DOHH2 (cell line): Measurements from ENCODE around the gene NDUFAF3.

Experiments
- H3F3A ChIP-seq: fragments of 200-600 bp; sonication (generic), shearing (Covaris generic); 2 replicates; pipeline ENCODE4 v1.6.0; 2016; ENCODE audit warnings: antibody characterized with exemption, mild to moderate bottlenecking; ENCODE audit not compliant: control insufficient read depth, insufficient read depth
- H3K27ac ChIP-seq: fragments of 200-600 bp; sonication (generic); 2 replicates; pipeline ENCODE4 v1.5.1; 2014; ENCODE audit warnings: low read depth, mild to moderate bottlenecking, low read length, moderate library complexity
- H3K27me3 ChIP-seq: fragments of 200-600 bp; sonication (generic); 2 replicates; pipeline ENCODE4 v1.6.1; 2014; ENCODE audit warnings: mild to moderate bottlenecking, low read length, mixed read lengths; ENCODE audit not compliant: control insufficient read depth
- H3K36me3 ChIP-seq: fragments of 200-600 bp; sonication (generic); 2 replicates; pipeline ENCODE4 v1.6.1; 2014; ENCODE audit warnings: mild to moderate bottlenecking, low read length, moderate library complexity, mixed read lengths; ENCODE audit not compliant: control insufficient read depth
- H3K4me1 ChIP-seq: fragments of 200-600 bp; sonication (generic); 2 replicates; pipeline ENCODE4 v1.6.1; 2014; ENCODE audit warnings: mild to moderate bottlenecking, low read length, mixed read lengths; ENCODE audit not compliant: control insufficient read depth
- H3K4me2 ChIP-seq: fragments of 200-600 bp; sonication (generic); 2 replicates; pipeline ENCODE4 v1.6.0; 2014; ENCODE audit warnings: mild to moderate bottlenecking, low read length, moderate library complexity
- H3K4me3 ChIP-seq: fragments of 200-600 bp; sonication (generic); 2 replicates; pipeline ENCODE4 v1.5.1; 2014; ENCODE audit warnings: mild to moderate bottlenecking, low read length, mixed read lengths
- H3K79me2 ChIP-seq: fragments of 200-600 bp; sonication (generic); 2 replicates; pipeline ENCODE4 v1.6.1; 2014; ENCODE audit warnings: mild to moderate bottlenecking, low read length, mixed read lengths; ENCODE audit not compliant: control insufficient read depth
- H3K9me2 ChIP-seq: fragments of 200-600 bp; sonication (generic); replicated peaks from 2 replicates; pipeline ENCODE4 v1.6.1; 2014; ENCODE audit warnings: mild to moderate bottlenecking, low read length, mixed read lengths; ENCODE audit not compliant: control insufficient read depth
- H3K9me3 ChIP-seq: fragments of 200-600 bp; sonication (generic); 2 replicates; pipeline ENCODE4 v1.6.1; 2014; ENCODE audit warnings: antibody characterized with exemption, low read length, mixed read lengths; ENCODE audit not compliant: control insufficient read depth, insufficient read depth
- H4K20me1 ChIP-seq: fragments of 200-600 bp; sonication (generic); 2 replicates; pipeline ENCODE4 v1.6.0; 2014; ENCODE audit warnings: low read depth, mild to moderate bottlenecking, antibody characterized with exemption, low read length, moderate library complexity; ENCODE audit not compliant: control insufficient read depth, insufficient read depth
- EZH2phosphoT487 ChIP-seq: fragments of 200-600 bp; sonication (generic); IDR thresholded peaks from 2 replicates; pipeline ENCODE4 v1.6.1; 2017; ENCODE audit warnings: borderline replicate concordance, mild to moderate bottlenecking, antibody characterized with exemption, low read length, moderate library complexity, mixed read lengths
- TF ChIP-seq, protein P1 (sequence below): fragments of 200-600 bp; sonication (generic); IDR thresholded peaks from one replicate; pipeline ENCODE4 v1.5.1; 2014; ENCODE audit warnings: antibody characterized with exemption, mild to moderate bottlenecking, low read depth, low read length; ENCODE audit not compliant: poor library complexity, severe bottlenecking

Gene NDUFAF3

GRCh38 chr3:48997102-48997635 lies 24.8 kb upstream of the NDUFAF3 start:
- Histone ChIP-seq H3K9me3 (no peaks in the 10 kb centered on the region), H3K27ac (no peak overlapping the region), H3K4me2 (no peak overlapping the region), H3K4me3 (no peak overlapping the region), H3F3A (no peaks in the 10 kb centered on the region; the same call in 1 of the 2 replicates), H3K9me2 (no peaks in the 10 kb centered on the region), H4K20me1 (no peaks in the 10 kb centered on the region), H3K79me2 (peaks cover 6% of the 10 kb centered on the region), H3K27me3 (no peaks in the 10 kb centered on the region), H3K4me1 (no peaks in the 10 kb centered on the region), H3K36me3 (peaks cover 7% of the 10 kb centered on the region; the same call in 1 of the 2 replicates)
- TF ChIP-seq EZH2phosphoT487, result no peak
- TF ChIP-seq, protein P1, sequence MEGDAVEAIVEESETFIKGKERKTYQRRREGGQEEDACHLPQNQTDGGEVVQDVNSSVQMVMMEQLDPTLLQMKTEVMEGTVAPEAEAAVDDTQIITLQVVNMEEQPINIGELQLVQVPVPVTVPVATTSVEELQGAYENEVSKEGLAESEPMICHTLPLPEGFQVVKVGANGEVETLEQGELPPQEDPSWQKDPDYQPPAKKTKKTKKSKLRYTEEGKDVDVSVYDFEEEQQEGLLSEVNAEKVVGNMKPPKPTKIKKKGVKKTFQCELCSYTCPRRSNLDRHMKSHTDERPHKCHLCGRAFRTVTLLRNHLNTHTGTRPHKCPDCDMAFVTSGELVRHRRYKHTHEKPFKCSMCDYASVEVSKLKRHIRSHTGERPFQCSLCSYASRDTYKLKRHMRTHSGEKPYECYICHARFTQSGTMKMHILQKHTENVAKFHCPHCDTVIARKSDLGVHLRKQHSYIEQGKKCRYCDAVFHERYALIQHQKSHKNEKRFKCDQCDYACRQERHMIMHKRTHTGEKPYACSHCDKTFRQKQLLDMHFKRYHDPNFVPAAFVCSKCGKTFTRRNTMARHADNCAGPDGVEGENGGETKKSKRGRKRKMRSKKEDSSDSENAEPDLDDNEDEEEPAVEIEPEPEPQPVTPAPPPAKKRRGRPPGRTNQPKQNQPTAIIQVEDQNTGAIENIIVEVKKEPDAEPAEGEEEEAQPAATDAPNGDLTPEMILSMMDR, result no peak

DNA sequence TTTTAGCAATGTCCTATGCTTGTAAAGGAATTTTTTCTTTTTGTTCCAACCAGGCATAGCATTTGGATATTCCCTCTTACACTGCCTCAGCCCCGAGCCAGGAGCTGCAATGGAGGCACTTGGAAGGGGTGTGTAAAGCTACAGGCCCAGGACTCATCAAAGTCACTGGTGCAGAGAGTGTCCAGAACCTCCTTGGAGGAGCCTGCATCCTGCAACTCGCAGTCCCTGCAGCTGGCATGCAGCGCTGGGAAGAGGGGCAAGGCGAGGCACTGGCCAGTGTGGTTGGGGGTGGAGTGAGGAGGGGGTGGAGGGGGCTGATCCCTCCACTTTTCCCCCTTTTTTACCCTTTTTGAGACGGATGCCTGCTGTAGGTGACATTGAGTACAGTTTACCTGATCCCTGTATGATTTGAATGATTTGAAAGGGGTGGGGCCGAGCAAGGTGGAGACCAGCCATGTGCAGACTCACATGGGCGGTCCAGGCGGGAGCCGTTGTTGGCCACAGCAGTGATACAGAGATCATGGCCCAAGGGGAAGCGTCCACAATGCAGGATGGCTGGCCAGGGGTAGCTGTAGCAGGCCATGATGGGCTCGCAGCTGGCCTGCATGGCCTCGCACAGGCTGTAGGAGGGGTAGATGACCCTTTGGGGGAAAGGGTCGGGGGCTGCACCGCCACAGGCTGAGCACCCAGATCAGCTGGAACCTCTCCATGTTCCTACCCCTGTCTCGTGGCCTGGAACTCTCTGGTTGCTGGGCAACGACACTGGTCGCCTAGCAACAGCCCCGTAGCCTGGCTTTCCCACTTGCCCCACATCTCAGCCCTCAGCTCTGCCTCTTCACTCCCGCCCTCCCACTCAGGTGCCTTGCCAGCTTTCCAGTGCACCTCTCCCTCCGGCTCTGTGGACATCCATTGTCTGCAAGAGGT lies 23.9 kb upstream of the NDUFAF3 start:
- Histone ChIP-seq H3K36me3 (peaks cover 7% of the 10 kb centered on the region; the same call in 1 of the 2 replicates), H3K9me2 (no peaks in the 10 kb centered on the region), H3K79me2 (peaks cover 6% of the 10 kb centered on the region), H4K20me1 (no peaks in the 10 kb centered on the region), H3K27ac (no peak overlapping the region), H3K27me3 (no peaks in the 10 kb centered on the region), H3K4me3 (no peak overlapping the region), H3K4me1 (no peaks in the 10 kb centered on the region), H3F3A (no peaks in the 10 kb centered on the region; the same call in 1 of the 2 replicates), H3K9me3 (no peaks in the 10 kb centered on the region), H3K4me2 (no peak overlapping the region)
- TF ChIP-seq, protein P1, result no peak
- TF ChIP-seq EZH2phosphoT487, result no peak

DNA sequence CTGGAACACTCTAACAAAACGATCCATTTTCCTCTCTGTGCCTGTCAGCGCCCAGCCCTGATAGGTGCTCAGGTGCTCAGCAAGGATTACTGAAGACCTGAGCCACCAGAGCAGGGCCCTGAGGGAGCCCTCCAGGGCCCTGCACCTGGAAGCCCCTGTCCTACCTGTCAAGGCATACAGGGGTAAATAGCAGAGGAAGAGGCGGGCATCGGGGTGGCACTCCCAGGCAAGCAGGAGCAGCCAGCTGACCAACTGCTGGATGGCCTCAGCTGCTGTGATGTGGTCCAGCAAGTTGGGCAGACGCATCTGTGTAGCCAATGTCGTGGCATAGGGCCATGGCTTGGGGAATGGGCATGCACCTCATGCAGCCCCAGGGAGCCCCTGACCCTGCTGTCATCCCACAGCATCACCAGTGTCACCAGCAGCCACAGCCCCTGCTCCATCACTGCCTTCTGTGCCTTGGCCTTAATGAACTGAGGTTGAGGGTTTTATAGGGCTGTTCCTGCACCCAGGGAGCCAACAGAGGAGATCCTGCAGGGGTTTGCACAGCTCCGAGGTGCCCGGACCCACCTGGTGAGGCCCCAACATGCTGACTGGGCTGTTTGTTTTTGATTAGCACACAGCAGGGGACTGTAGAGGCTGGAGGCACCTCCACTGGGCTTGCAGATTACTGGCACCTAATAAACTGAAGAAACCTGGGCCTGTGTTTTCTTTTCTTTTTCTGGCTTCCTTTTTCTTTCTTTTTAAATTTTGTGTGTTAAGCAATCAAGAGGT lies 22.6 kb upstream of the NDUFAF3 start:
- no peaks in the 10 kb centered on the region for H3K4me1 ChIP-seq
- no peak overlapping the region for H3K4me2 ChIP-seq
- H3F3A ChIP-seq, result no peaks in the 10 kb centered on the region; the same call in 1 of the 2 replicates
- H3K9me3 ChIP-seq, result no peaks in the 10 kb centered on the region
- H3K4me3 ChIP-seq, result no peak overlapping the region
- H3K27me3 ChIP-seq, result no peaks in the 10 kb centered on the region
- peaks cover 2% of the 10 kb centered on the region for H3K79me2 ChIP-seq
- no peak overlapping the region for H3K27ac ChIP-seq
- no peak for TF ChIP-seq EZH2phosphoT487
- TF ChIP-seq, protein P1, result no peak
- H3K9me2 ChIP-seq, result no peaks in the 10 kb centered on the region
- no peaks in the 10 kb centered on the region for H4K20me1 ChIP-seq
- H3K36me3 ChIP-seq, result peaks cover 2% of the 10 kb centered on the region; the same call in 1 of the 2 replicates
